K562 treated with DMSO at 1 percent for 12 hours (cell line): Measurements from ENCODE around the gene PI4K2B. TPM values are rescaled to one million over a fixed set of nuclear protein-coding genes. Genes with fewer than 3 reads are reported as not detected.

Experiments used
- total RNA-seq: library from RNA; unstranded; fragments of 300-600 nt; gene quantifications from 2 replicates; pipeline ENCODE4 v1.2.3, GENCODE V29; 2022; ENCODE audit not compliant: insufficient read depth

Gene PI4K2B
- 4.9 and 14.6 TPM in 2 replicates for total RNA-seq

GRCh38 chr4:25233737-25234389 is at the start of gene PI4K2B:
PI4K2B (plus strand) TSS chr4:25234033; CDS start chr4:25234164, 131 bp downstream.

GRCh38 chr4:25312496-25313200 is 78.8 kb downstream of the PI4K2B start, which contains the start of gene ZCCHC4:
ZCCHC4 (plus strand) TSS chr4:25312774; CDS start chr4:25312810, 36 bp downstream.

Other genes with a start within 250 kb of the PI4K2B start
- not detected in 2 replicates for gene LGI2, start 203.1 kb upstream of the PI4K2B start, total RNA-seq
- gene SEPSECS, start 73.6 kb upstream of the PI4K2B start, total RNA-seq, result 2.4 and 6.9 TPM in 2 replicates
- gene ZCCHC4, start 78.7 kb downstream of the PI4K2B start, total RNA-seq, result 6.3 and 10.2 TPM in 2 replicates
- gene ANAPC4, start 143.2 kb downstream of the PI4K2B start, total RNA-seq, result 9.8 and 15.2 TPM in 2 replicates